ENCODE data around the gene PLEKHA7.

DNA sequence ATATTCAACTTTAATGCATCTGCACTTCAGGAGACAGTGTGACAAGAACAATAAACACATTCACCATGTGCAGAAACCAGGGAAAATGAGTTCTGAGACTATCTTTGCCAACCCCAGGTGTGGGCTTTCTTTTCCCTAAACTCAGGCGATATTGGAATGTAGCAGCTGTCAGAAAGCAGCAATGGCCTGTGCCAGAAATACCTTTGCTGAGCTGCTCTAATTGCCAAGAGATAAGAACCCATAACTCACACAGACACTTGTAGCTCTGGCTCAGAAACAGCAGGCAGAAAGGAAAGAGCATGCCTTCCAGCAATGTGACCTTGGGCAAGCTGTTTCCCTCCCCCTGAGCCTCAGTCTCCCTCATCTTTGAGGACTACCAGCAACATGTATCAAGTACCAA, 77.6 kb downstream of the PLEKHA7 start:
- TF ChIP-seq RFX5 (IDR thresholded peaks at IDR 0.05; ENCODE audit: low read depth, low read length) (no peak), SMC3 (IDR thresholded peaks at IDR 0.05; ENCODE audit: low read depth, low read length) (no peak), MAFK (IDR thresholded peaks at IDR 0.05; ENCODE audit: low read depth, low read length) (no peak), MXI1 (IDR thresholded peaks at IDR 0.05; ENCODE audit: borderline replicate concordance, low read depth, low read length) (no peak)
- TF ChIP-seq, protein P1, sequence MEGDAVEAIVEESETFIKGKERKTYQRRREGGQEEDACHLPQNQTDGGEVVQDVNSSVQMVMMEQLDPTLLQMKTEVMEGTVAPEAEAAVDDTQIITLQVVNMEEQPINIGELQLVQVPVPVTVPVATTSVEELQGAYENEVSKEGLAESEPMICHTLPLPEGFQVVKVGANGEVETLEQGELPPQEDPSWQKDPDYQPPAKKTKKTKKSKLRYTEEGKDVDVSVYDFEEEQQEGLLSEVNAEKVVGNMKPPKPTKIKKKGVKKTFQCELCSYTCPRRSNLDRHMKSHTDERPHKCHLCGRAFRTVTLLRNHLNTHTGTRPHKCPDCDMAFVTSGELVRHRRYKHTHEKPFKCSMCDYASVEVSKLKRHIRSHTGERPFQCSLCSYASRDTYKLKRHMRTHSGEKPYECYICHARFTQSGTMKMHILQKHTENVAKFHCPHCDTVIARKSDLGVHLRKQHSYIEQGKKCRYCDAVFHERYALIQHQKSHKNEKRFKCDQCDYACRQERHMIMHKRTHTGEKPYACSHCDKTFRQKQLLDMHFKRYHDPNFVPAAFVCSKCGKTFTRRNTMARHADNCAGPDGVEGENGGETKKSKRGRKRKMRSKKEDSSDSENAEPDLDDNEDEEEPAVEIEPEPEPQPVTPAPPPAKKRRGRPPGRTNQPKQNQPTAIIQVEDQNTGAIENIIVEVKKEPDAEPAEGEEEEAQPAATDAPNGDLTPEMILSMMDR (conservative IDR thresholded peaks at IDR 0.05; ENCODE audit: low read depth, low read length) = no peak
